Stimulated activated CD4-positive, alpha-beta T cell treated with anti-CD3 and anti-CD28 coated beads, Interleukin-1b, Interleukin-23, amount 100 ng/mL, for 24 hours (primary cell): ENCODE measurements around the gene ST7L.
A peak's percentile ranks its signal among the peaks of the same experiment; 100 is the strongest.

Experiments used
- DNase-seq, 4 experiments: peaks; one replicate each; pipeline ENCODE4 v3.0.0-alpha.2; 2020; ENCODE audit warnings: low read depth in 4 of 4, low spot score in 1 of 4

Gene ST7L

DNA sequence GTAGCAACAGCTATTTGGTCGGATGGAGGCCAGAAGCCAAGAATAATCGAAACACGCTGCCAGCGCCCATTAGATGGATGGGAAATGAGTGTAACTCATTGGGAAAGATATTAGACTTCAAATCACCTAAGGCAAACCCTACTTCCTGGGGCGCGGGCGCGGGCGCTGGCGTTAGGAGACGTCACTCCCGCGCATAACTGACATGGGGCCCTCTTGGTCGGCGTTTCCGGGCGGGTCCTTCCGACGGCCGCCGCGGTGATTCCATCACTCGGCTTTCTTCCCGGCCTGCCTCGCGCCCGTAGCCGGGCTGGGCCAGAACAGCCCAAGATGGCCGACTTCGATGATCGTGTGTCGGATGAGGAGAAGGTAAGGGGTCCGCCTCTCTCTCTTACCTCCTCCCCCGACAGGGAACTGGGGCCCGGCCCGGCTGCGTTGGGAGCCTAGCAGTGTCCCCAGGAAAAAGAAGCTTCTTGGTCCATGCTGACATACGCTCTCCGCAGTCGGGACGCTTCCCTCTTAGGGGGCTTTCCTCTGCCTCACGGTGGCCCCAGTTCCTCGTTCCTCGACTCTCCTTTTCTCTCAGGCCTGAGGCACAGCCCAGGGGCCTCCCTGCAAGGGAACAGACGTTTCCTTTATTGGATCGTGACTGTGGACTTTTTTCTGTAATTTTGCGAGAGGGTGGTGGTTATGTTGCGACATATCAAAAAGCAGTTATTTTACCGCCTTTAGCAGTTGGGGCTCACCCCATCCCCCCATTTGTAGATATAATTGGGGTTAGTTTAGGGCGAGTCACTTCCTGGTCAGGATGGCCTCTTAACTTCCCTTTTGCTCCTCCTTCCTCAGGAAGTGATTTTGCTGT lies 806 bp upstream of the ST7L start, which contains the start of gene CAPZA1:
Gene CAPZA1, plus strand, starts transcription at position 315 of the 859 bp plus-strand sequence. Its CDS starts 13 bp downstream, at position 328.
- peak; percentile 68 to 83 (median 77) for DNase-seq

- DNase-seq = no peak
Measured at GRCh38 chr1:112618114-112618720, 724 bp downstream of the ST7L start.

DNA sequence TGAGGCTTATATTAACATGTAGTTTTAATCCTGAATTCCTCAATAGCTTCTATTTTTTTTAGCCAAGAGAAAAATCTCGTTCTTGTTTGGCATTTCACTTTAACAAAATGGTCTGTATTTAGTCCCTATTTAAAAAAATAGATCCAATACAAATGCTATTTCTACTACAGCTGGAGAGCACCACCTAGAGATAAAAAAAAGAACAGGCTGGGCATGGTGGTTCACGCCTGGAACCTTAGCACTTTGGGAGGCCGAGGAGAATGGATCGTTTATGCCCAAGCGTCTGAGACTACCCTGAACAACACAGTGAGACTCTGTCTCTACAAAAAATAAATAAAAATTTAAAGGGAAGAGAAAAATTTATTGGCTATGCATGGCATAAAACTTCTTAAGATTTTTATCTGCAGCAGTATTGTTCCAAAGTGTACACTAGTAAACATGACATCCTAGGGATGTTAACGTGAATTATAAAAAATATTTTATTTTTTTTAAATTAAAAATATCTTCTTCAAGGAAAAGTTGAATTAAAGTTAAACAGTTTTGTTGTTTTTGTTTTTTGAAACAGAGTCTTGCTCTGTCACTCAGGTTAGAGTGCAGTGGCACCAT lies 4.4 kb downstream of the ST7L start:
- DNase-seq = no peak

DNA sequence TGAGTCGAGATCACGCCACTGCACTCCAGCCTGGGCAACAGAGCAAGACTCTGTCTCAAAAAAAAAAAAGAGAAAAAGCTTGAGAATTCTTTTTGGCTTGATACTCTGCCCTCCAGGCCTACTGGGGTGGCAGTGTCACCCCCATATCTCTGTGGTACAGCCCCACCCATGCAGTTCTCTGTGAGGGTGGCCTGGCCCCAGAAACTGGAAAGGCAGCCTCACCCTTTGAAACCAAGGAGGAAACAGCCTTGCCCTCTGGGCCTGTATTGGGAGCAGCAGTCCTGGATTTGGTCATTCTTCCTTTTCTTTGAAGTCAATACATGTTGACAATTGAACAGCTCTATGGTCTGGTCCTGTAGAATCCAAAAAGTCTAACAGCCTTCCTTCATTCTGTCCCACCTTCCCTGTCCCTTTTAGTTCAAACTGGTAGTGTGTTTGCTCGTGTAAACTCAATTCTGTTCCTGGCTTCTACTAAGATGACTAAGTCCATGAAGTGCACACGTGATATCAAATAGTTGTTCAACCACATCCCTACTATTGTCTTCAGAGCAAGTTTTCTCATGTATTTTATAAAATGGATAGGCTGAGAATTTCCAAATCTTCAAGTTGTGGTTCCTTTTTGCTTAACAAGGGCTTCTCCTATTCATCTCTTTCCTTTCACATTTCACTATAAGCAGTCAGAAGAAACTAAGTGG lies 13.2 kb downstream of the ST7L start:
- DNase-seq = no peak

DNA sequence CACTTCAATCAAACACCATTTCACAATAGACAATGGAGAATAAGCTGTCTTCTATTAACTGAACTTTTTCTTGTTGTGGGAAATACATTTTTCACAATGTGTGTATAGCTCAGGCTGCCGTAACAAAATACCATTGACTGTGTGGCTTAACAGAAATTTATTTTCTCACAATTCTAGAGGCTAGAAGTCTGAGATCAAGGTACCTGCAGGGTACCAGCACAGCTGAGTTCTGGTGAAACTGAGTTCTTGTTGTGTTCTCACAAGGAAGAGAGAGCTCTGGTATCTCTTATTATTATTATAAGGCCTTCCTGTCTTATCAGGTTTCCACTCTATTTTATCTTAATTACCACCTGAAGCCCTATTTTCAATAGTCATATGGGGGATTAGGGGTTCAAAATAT lies 15.4 kb downstream of the ST7L start:
- no peak for DNase-seq

- DNase-seq = no peak
Measured at GRCh38 chr1:112603012-112603411, 15.9 kb downstream of the ST7L start.

GRCh38 chr1:112599477-112599876 lies 19.5 kb downstream of the ST7L start:
- DNase-seq = no peak

GRCh38 chr1:112594208-112594876 lies 24.6 kb downstream of the ST7L start:
- DNase-seq = no peak

GRCh38 chr1:112589766-112590165 lies 29.2 kb downstream of the ST7L start:
- DNase-seq = no peak

GRCh38 chr1:112583366-112583765 lies 35.6 kb downstream of the ST7L start:
- no peak for DNase-seq

DNA sequence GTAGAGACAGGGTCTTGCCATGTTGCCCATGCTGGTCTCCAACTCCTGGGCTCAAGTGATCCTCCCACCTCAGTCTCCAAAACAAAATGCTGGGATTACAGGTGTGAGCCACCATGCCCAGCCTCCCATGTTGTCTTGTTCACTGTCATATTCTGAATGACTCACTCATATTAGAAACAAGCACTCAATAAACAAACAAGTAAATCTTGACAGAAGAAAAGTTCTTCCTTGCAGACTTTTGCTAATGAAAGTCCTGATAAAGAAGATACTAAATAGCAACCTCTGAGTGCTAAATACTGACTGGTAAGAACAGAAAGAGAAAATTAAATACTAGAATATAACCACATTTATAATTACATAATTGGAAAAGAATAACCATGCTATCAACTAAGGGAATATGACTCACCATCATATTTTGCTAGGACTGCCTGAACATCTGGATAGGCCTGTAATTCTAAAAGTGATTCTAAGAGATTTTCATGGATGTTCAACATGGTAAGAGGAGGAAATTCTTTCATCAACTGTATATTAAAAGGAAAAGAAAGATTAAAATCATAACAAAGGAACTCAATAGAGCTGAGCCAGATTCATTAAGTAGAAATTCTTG lies 37.3 kb downstream of the ST7L start:
- no peak for DNase-seq

- no peak for DNase-seq
Measured at GRCh38 chr1:112579801-112580510, 39.0 kb downstream of the ST7L start.

DNA sequence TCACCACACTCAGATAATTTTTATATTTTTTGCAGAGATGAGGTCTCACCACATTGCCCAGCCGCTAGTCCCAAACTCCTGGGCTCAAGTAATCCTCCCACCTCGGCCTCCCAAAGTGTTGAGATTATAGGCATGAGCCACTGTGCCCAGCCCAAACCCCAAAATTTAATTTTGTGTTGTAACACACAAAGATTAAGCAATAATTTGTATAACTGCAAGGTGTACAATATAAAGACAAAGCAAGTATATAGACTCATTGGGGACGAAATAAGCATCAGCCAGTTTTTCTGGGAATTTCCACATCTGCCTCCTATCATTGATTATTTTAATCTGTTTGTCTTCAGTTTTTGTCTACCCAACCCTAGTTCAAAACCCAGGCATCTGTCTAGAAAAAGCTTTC lies 42.7 kb downstream of the ST7L start:
- DNase-seq = no peak

DNA sequence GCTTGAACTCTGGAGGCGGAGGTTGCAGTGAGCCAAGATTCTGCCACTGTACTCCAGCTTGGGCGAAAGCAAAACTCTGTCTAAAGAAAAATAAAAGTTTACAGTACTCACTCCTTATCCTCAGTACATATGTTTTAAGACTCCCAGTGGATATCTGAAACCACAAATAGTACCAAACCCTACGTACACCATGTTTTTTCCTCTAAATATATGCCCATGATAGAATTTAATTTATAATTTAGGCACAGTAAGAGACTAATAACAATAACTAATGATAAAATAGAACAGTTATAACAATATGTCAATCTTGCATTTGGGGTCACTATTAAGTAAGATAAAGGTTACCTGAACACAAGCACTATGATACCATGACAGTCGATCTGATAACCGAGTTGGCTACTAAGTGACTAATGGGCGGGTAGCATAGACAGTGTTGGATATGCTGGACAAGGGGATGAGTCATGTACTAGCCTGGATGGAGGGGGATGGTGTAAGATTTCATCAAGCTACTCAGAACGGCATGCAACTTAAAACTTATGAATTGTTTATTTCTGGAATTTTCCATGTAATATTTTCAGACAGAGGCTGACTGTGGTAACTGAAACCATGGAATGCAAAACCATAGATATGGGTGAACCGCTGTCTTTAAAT lies 43.7 kb downstream of the ST7L start:
- no peak for DNase-seq

DNA sequence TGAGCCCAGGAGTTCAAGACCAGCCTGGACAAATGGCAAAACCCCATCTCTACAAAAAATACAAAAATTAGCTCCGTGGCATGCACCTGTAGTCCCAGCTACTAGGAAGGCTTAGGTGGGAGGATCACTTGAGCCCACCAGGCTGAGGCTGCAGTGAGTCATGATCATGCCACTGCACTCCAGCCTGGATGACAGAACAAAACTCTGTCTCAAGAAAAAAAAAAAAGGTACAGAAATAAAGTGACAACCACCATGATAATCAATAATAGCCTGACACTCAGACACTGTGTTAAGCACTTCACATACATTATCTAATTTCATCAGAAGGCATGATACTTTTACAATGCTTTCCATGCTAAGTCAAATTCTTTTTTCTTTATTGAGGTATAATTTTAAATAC lies 53.1 kb downstream of the ST7L start:
- no peak for DNase-seq

GRCh38 chr1:112564081-112564480 lies 54.9 kb downstream of the ST7L start:
- no peak for DNase-seq

GRCh38 chr1:112563341-112563740 lies 55.6 kb downstream of the ST7L start:
- DNase-seq = no peak

DNA sequence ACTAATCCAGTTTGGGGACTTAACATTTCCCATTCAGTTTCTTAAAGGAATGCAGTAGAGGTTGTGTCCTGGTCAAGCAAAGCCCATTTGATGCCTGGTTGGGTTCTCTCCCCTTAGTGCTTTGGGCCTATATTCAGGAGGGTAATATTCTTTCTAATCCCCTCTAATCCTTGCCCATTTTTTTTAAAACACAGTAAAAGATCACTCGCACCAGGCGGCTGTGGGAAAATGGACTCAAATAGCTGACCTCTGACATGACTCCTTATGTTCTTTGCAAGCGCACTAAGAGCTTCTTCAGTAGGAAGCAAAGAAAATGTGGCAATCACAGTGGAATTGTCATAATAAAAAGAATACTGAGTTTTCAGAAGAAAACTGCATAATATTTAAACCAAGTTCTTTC lies 60.3 kb downstream of the ST7L start:
- DNase-seq = no peak

GRCh38 chr1:112557385-112557784 lies 61.6 kb downstream of the ST7L start:
- no peak for DNase-seq
